ENCODE data around the gene FOXA1. TPM values are rescaled to one million over a fixed set of nuclear protein-coding genes. Genes with fewer than 3 reads are reported as not detected.

FOXA1 gene
- total and polyA plus RNA-seq, 2 of the 8 experiments (the other 6 are each of a cell fraction or from before 2014, with no cell fraction given), result 0.08 to 0.20 TPM

DNA sequence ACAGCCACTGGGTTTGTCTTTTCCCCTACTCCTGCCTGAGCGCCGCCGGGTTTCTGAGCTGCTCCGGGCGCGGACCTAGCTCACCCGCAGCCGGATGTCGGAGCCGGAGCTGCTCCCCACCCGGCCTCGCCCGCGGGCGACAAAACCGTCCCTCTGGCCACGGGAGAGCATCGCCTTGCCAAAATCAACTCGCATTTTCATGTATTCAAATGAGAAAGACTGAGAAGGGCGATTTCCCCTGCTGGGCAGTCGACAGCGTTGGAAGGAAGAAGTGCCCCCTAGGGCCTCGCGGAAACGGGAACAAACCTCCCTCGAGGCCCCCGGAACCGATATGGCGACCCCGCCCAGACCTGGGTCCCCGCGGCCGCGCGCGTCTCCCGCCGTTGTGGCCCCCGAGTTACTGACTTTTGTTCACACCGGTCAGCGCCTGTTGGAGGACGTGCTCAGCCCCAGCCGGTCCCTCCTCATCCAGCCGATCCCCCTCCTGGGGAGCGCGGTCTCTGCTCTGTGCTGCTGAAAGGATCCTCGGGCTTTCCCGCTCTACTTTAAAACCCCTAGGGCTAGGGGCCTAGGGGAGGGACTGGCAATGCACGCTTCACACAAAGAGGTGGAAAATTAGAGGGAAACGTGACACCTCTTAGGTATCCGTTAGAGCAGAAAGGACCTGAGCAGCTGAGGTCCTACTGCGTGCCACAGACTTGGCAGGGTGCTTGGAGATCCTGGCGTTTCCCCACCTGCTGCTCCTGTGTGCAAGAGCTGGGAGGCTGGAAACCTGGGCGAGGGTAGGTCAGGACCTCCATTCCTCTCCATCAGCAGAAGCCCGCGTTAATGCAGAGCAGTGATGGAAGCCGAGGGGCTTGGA, 4.7 kb upstream of the FOXA1 start (continued):
- TF ChIP-seq, protein P1, sequence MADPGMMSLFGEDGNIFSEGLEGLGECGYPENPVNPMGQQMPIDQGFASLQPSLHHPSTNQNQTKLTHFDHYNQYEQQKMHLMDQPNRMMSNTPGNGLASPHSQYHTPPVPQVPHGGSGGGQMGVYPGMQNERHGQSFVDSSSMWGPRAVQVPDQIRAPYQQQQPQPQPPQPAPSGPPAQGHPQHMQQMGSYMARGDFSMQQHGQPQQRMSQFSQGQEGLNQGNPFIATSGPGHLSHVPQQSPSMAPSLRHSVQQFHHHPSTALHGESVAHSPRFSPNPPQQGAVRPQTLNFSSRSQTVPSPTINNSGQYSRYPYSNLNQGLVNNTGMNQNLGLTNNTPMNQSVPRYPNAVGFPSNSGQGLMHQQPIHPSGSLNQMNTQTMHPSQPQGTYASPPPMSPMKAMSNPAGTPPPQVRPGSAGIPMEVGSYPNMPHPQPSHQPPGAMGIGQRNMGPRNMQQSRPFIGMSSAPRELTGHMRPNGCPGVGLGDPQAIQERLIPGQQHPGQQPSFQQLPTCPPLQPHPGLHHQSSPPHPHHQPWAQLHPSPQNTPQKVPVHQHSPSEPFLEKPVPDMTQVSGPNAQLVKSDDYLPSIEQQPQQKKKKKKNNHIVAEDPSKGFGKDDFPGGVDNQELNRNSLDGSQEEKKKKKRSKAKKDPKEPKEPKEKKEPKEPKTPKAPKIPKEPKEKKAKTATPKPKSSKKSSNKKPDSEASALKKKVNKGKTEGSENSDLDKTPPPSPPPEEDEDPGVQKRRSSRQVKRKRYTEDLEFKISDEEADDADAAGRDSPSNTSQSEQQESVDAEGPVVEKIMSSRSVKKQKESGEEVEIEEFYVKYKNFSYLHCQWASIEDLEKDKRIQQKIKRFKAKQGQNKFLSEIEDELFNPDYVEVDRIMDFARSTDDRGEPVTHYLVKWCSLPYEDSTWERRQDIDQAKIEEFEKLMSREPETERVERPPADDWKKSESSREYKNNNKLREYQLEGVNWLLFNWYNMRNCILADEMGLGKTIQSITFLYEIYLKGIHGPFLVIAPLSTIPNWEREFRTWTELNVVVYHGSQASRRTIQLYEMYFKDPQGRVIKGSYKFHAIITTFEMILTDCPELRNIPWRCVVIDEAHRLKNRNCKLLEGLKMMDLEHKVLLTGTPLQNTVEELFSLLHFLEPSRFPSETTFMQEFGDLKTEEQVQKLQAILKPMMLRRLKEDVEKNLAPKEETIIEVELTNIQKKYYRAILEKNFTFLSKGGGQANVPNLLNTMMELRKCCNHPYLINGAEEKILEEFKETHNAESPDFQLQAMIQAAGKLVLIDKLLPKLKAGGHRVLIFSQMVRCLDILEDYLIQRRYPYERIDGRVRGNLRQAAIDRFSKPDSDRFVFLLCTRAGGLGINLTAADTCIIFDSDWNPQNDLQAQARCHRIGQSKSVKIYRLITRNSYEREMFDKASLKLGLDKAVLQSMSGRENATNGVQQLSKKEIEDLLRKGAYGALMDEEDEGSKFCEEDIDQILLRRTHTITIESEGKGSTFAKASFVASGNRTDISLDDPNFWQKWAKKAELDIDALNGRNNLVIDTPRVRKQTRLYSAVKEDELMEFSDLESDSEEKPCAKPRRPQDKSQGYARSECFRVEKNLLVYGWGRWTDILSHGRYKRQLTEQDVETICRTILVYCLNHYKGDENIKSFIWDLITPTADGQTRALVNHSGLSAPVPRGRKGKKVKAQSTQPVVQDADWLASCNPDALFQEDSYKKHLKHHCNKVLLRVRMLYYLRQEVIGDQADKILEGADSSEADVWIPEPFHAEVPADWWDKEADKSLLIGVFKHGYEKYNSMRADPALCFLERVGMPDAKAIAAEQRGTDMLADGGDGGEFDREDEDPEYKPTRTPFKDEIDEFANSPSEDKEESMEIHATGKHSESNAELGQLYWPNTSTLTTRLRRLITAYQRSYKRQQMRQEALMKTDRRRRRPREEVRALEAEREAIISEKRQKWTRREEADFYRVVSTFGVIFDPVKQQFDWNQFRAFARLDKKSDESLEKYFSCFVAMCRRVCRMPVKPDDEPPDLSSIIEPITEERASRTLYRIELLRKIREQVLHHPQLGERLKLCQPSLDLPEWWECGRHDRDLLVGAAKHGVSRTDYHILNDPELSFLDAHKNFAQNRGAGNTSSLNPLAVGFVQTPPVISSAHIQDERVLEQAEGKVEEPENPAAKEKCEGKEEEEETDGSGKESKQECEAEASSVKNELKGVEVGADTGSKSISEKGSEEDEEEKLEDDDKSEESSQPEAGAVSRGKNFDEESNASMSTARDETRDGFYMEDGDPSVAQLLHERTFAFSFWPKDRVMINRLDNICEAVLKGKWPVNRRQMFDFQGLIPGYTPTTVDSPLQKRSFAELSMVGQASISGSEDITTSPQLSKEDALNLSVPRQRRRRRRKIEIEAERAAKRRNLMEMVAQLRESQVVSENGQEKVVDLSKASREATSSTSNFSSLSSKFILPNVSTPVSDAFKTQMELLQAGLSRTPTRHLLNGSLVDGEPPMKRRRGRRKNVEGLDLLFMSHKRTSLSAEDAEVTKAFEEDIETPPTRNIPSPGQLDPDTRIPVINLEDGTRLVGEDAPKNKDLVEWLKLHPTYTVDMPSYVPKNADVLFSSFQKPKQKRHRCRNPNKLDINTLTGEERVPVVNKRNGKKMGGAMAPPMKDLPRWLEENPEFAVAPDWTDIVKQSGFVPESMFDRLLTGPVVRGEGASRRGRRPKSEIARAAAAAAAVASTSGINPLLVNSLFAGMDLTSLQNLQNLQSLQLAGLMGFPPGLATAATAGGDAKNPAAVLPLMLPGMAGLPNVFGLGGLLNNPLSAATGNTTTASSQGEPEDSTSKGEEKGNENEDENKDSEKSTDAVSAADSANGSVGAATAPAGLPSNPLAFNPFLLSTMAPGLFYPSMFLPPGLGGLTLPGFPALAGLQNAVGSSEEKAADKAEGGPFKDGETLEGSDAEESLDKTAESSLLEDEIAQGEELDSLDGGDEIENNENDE (IDR thresholded peaks at IDR 0.05; ENCODE audit: insufficient replicate concordance, low read length), result no peak
- TF ChIP-seq, protein P2, sequence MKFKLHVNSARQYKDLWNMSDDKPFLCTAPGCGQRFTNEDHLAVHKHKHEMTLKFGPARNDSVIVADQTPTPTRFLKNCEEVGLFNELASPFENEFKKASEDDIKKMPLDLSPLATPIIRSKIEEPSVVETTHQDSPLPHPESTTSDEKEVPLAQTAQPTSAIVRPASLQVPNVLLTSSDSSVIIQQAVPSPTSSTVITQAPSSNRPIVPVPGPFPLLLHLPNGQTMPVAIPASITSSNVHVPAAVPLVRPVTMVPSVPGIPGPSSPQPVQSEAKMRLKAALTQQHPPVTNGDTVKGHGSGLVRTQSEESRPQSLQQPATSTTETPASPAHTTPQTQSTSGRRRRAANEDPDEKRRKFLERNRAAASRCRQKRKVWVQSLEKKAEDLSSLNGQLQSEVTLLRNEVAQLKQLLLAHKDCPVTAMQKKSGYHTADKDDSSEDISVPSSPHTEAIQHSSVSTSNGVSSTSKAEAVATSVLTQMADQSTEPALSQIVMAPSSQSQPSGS (IDR thresholded peaks at IDR 0.05; ENCODE audit: low read length), result no peak
- no peak for TF ChIP-seq HDAC2 (IDR thresholded peaks at IDR 0.05; ENCODE audit: borderline replicate concordance in 1 of 2, low read depth in 2 of 2, low read length in 2 of 2)
- no peak for TF ChIP-seq CHD1 (IDR thresholded peaks at IDR 0.05; ENCODE audit: low read depth, low read length)
- TF ChIP-seq ASH2L (IDR thresholded peaks at IDR 0.05; ENCODE audit: low read length), result peak; percentile 58
- TF ChIP-seq SP2 (IDR thresholded peaks at IDR 0.05; ENCODE audit: low read length), result no peak
- TF ChIP-seq SIN3A (conservative IDR thresholded peaks at IDR 0.05 in 1 of 2, IDR thresholded peaks at IDR 0.05 in 1 of 2; ENCODE audit: low read depth in 1 of 2, low read length in 2 of 2), result no peak
